IMR-90 (cell line): ENCODE results near the gene INPP5B. TPM values are rescaled to one million over a fixed set of nuclear protein-coding genes. Genes with fewer than 3 reads are reported as not detected.
A peak's percentile ranks its signal among the peaks of the same experiment; 100 is the strongest.

Experiments
- ATAC-seq: fragments of 200-7000 bp; cut with Tn5 transposase; 2 replicates; pipeline ENCODE4 v1.9.1; 2020; ENCODE audit warnings: low read depth, mild to moderate bottlenecking, moderate library complexity
- BruUV-seq: library from RNA; stranded (reverse); fragments of 400-500 nt; replicated peaks from 2 replicates; lab custom pipeline; 2021; lab: Mats Ljungman, UMichigan
- CTCF ChIA-PET: fragments of 300-600 bp; formaldehyde crosslinking; extraction: SDS; loops from one replicate; lab custom pipeline; 2021; ENCODE audit warnings: antibody characterized with exemption; lab: Yijun Ruan, JAX
- POLR2A ChIA-PET: fragments of 300-600 bp; sonication (Branson Sonifier 250); formaldehyde crosslinking; loops from one replicate; lab custom pipeline; 2022; ENCODE audit warnings: antibody characterized with exemption; ENCODE audit not compliant: unreplicated experiment; lab: Charles Lee
- DNase-seq: peaks from one replicate; pipeline ENCODE4 v3.0.0; 2013
- H2AFZ ChIP-seq: replicated peaks from 2 replicates; pipeline ENCODE3; 2013; ENCODE audit warnings: low read length, mild to moderate bottlenecking; ENCODE audit not compliant: poor library complexity
- H2AK5ac ChIP-seq: 2 replicates; pipeline ENCODE4 v1.6.1; 2013; ENCODE audit warnings: low read depth, low read length, inconsistent platforms
- H2AK9ac ChIP-seq: replicated peaks from 2 replicates; pipeline ENCODE3; 2013; ENCODE audit warnings: mild to moderate bottlenecking, low read depth, low read length, moderate library complexity; ENCODE audit not compliant: poor library complexity
- H2BK120ac ChIP-seq: 2 replicates; pipeline ENCODE4 v1.6.1; 2013; ENCODE audit warnings: low read depth, low read length, inconsistent platforms
- H2BK15ac ChIP-seq: 3 replicates; pipeline ENCODE4 v1.6.1; 2013; ENCODE audit warnings: low read depth, low read length, inconsistent platforms
- H2BK20ac ChIP-seq: 2 replicates; pipeline ENCODE4 v1.6.1; 2013; ENCODE audit warnings: low read depth, mild to moderate bottlenecking, inconsistent platforms, low read length, moderate library complexity
- H2BK5ac ChIP-seq: 2 replicates; pipeline ENCODE4 v1.6.1; 2013; ENCODE audit warnings: mild to moderate bottlenecking, low read depth, low read length, inconsistent platforms; ENCODE audit not compliant: poor library complexity, severe bottlenecking
- H3K14ac ChIP-seq: replicated peaks from 2 replicates; pipeline ENCODE4 v1.6.1; 2013; ENCODE audit warnings: low read depth, low read length, inconsistent platforms
- H3K18ac ChIP-seq: 2 replicates; pipeline ENCODE4 v1.6.1; 2013; ENCODE audit warnings: low read depth, low read length, control low read depth
- H3K23ac ChIP-seq: 2 replicates; pipeline ENCODE4 v1.6.1; 2013; ENCODE audit warnings: low read depth, low read length, inconsistent platforms
- H3K27ac ChIP-seq: 2 replicates; pipeline ENCODE4 v1.5.1; 2013; ENCODE audit warnings: mild to moderate bottlenecking, control low read depth, low read length; ENCODE audit not compliant: insufficient read depth
- H3K27me3 ChIP-seq: 2 replicates; pipeline ENCODE4 v1.6.1; 2013; ENCODE audit warnings: low read length; ENCODE audit not compliant: control insufficient read depth, insufficient read depth
- H3K36me3 ChIP-seq: 2 replicates; pipeline ENCODE4 v1.6.1; 2013; ENCODE audit warnings: low read length, mixed read lengths; ENCODE audit not compliant: control insufficient read depth, insufficient read depth
- H3K4ac ChIP-seq: 2 replicates; pipeline ENCODE4 v1.6.1; 2013; ENCODE audit warnings: low read depth, low read length, inconsistent platforms
- H3K4me1 ChIP-seq: 2 replicates; pipeline ENCODE4 v1.6.1; 2013; ENCODE audit warnings: low read length, mixed read lengths; ENCODE audit not compliant: control insufficient read depth, insufficient read depth
- H3K4me2 ChIP-seq: 2 replicates; pipeline ENCODE4 v1.6.1; 2013; ENCODE audit warnings: low read depth, mild to moderate bottlenecking, control low read depth, low read length, moderate library complexity
- H3K4me3 ChIP-seq: 2 replicates; pipeline ENCODE4 v1.5.1; 2013; ENCODE audit warnings: low read depth, mild to moderate bottlenecking, control low read depth, low read length, moderate library complexity; ENCODE audit not compliant: insufficient read depth
- H3K56ac ChIP-seq: 2 replicates; pipeline ENCODE4 v1.6.1; 2013; ENCODE audit warnings: low read length, inconsistent platforms; ENCODE audit not compliant: insufficient read depth; ENCODE audit errors: extremely low read depth
- H3K79me1 ChIP-seq, 2 experiments: 2 replicates each; pipeline ENCODE4 v1.6.1; 2013; ENCODE audit warnings: low read length in 2 of 2, inconsistent platforms in 1 of 2, low read depth in 1 of 2
- H3K9ac ChIP-seq: 2 replicates; pipeline ENCODE4 v1.6.1; 2013; ENCODE audit warnings: low read depth, low read length, control low read depth
- H3K9me1 ChIP-seq: 2 replicates; pipeline ENCODE4 v1.6.1; 2013; ENCODE audit warnings: low read length, inconsistent platforms; ENCODE audit not compliant: insufficient read depth
- H3K9me3 ChIP-seq: 2 replicates; pipeline ENCODE4 v1.6.1; 2013; ENCODE audit warnings: low read length; ENCODE audit not compliant: control insufficient read depth, insufficient read depth
- H4K20me1 ChIP-seq: 2 replicates; pipeline ENCODE4 v1.6.1; 2013; ENCODE audit warnings: low read length, inconsistent platforms; ENCODE audit not compliant: insufficient read depth
- H4K5ac ChIP-seq: 2 replicates; pipeline ENCODE4 v1.6.1; 2013; ENCODE audit warnings: mild to moderate bottlenecking, low read depth, low read length, control low read depth
- H4K8ac ChIP-seq, 2 experiments: 2 replicates each; pipeline ENCODE4 v1.6.1; 2013; ENCODE audit warnings: low read depth in 2 of 2, low read length in 2 of 2, control low read depth in 1 of 2, inconsistent platforms in 1 of 2
- H4K91ac ChIP-seq: 2 replicates; pipeline ENCODE4 v1.6.1; 2013; ENCODE audit warnings: low read depth, low read length, inconsistent platforms; ENCODE audit not compliant: insufficient read depth
- BHLHE40 ChIP-seq: fragments of 150-350 bp; IDR thresholded peaks from 2 replicates; pipeline ENCODE4 v1.6.1; 2016; ENCODE audit warnings: mild to moderate bottlenecking, low read depth, low read length
- CHD1 ChIP-seq: IDR thresholded peaks from 2 replicates; pipeline ENCODE4 v1.6.1; 2012; ENCODE audit warnings: low read depth, low read length, improper control_type of control experiment
- ELK1 ChIP-seq: fragments of 150-350 bp; IDR thresholded peaks from 2 replicates; pipeline ENCODE4 v1.6.1; 2016; ENCODE audit warnings: low read depth, mild to moderate bottlenecking, low read length, moderate library complexity, borderline replicate concordance
- FOS ChIP-seq: fragments of 150-350 bp; IDR thresholded peaks from 2 replicates; pipeline ENCODE4 v1.6.1; 2016; ENCODE audit warnings: low read depth, low read length
- MAFK ChIP-seq: IDR thresholded peaks from 2 replicates; pipeline ENCODE4 v1.6.1; 2012; ENCODE audit warnings: low read depth, low read length, improper control_type of control experiment
- RAD21 ChIP-seq: IDR thresholded peaks from 2 replicates; pipeline ENCODE4 v1.6.1; 2012; ENCODE audit warnings: low read length, improper control_type of control experiment
- WGBS, 2 experiments: methylation state at CpG; one replicate each; pipeline versions ENCODE4 v1.1.5 to v1.1.7; 2013; ENCODE audit warnings: missing lambda C conversion rate in 2 of 2; ENCODE audit not compliant: insufficient read length in 1 of 2; ENCODE audit errors: extremely low coverage in 2 of 2; 5-methylcytosine and 5-hydroxymethylcytosine counted together
- dilution Hi-C: fragments of 300-500 bp; cut with HindIII; formaldehyde crosslinking; loops from one replicate; pipeline ENCODE4 v1.14.3; 2018; ENCODE audit warnings: low sequenced_read_pairs; ENCODE audit not compliant: unreplicated experiment
- in situ Hi-C: fragments of 300-500 bp; cut with MboI; formaldehyde crosslinking; loops from 3 replicates; pipeline ENCODE4 v1.14.3; 2019; ENCODE audit warnings: low sequenced_read_pairs, inconsistent platforms, mixed read lengths
- intact Hi-C: fragments of 100-400 bp; cut with micrococcal nuclease; formaldehyde crosslinking; loops from 2 replicates; pipeline ENCODE4 v1.10.0; 2022
- polyA plus RNA-seq, 3 experiments: library from polyadenylated mRNA; depleted of rRNA; stranded (reverse); fragments of >200 nt; gene quantifications; 2 replicates each; pipeline ENCODE4 v1.2.3, GENCODE V29; 2012; ENCODE audit warnings: low replicate concordance in 1 of 3
- total RNA-seq: library from RNA; depleted of rRNA; stranded (reverse); fragments of >200 nt; gene quantifications from 2 replicates; pipeline ENCODE4 v1.2.3, GENCODE V29; 2012
- TF ChIP-seq, protein P1 (sequence below): conservative IDR thresholded peaks from 2 replicates; pipeline ENCODE4 v1.5.1; 2012; ENCODE audit warnings: mild to moderate bottlenecking, low read depth, low read length, improper control_type of control experiment

INPP5B gene
- total and polyA plus RNA-seq, 2 of the 4 experiments (the other 2 are of a cell fraction), result 9.4 to 20.4 TPM

GRCh38 chr1:37831109-37831508 is 115.7 kb downstream of the INPP5B start:
- no TSS peak for BruUV-seq
- Histone ChIP-seq H3K27ac (no peak overlapping the region), H2AK5ac (no peak overlapping the region), H2BK15ac (no peak overlapping the region), H3K14ac (no peak overlapping the region), H2BK5ac (no peak overlapping the region), H3K23ac (no peak overlapping the region), H3K79me1 (peaks cover 0 to 6% of the 10 kb centered on the region in 2 experiments; a peak in 1 of 4 replicates), H3K4me2 (no peak overlapping the region), H2AFZ (no peak overlapping the region), H3K27me3 (no peaks in the 10 kb centered on the region), H4K8ac (no peak overlapping the region), H2BK20ac (no peak overlapping the region), H3K36me3 (peaks cover 37% of the 10 kb centered on the region), H4K20me1 (no peaks in the 10 kb centered on the region), H3K18ac (no peak overlapping the region), H3K9me3 (no peaks in the 10 kb centered on the region), H4K91ac (no peak overlapping the region), H4K5ac (no peak overlapping the region), H2BK120ac (no peak overlapping the region), H2AK9ac (no peak overlapping the region), H3K4me1 (peaks cover under 1% of the 10 kb centered on the region; the same call in 1 of the 2 replicates), H3K4me3 (no peak overlapping the region), H3K56ac (no peak overlapping the region), H3K9ac (no peak overlapping the region), H3K4ac (no peak overlapping the region), H3K9me1 (no peaks in the 10 kb centered on the region)
- DNase-seq, result no peak
- no peak for ATAC-seq
- ChIA-PET POLR2A (no interaction called here), CTCF (no interaction called here)
- TF ChIP-seq RAD21 (no peak), BHLHE40 (no peak), FOS (no peak), CHD1 (no peak), MAFK (peak; percentile 73), ELK1 (no peak)
- TF ChIP-seq, protein P1, sequence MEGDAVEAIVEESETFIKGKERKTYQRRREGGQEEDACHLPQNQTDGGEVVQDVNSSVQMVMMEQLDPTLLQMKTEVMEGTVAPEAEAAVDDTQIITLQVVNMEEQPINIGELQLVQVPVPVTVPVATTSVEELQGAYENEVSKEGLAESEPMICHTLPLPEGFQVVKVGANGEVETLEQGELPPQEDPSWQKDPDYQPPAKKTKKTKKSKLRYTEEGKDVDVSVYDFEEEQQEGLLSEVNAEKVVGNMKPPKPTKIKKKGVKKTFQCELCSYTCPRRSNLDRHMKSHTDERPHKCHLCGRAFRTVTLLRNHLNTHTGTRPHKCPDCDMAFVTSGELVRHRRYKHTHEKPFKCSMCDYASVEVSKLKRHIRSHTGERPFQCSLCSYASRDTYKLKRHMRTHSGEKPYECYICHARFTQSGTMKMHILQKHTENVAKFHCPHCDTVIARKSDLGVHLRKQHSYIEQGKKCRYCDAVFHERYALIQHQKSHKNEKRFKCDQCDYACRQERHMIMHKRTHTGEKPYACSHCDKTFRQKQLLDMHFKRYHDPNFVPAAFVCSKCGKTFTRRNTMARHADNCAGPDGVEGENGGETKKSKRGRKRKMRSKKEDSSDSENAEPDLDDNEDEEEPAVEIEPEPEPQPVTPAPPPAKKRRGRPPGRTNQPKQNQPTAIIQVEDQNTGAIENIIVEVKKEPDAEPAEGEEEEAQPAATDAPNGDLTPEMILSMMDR, result no peak
- in situ Hi-C loops (no loop called here), dilution Hi-C loops (no loop called here), intact Hi-C loops (no loop called here)
- WGBS, 2 experiments, result no CpG with 5 or more reads among the region's 4 CpGs
